ENCODE data around the gene GGACT.
"Not testable (repeated sequence)": the region's sequence is repeated elsewhere in the genome, so short reads cannot be mapped to it uniquely, and the experiment has no call there.

GGACT gene

DNA sequence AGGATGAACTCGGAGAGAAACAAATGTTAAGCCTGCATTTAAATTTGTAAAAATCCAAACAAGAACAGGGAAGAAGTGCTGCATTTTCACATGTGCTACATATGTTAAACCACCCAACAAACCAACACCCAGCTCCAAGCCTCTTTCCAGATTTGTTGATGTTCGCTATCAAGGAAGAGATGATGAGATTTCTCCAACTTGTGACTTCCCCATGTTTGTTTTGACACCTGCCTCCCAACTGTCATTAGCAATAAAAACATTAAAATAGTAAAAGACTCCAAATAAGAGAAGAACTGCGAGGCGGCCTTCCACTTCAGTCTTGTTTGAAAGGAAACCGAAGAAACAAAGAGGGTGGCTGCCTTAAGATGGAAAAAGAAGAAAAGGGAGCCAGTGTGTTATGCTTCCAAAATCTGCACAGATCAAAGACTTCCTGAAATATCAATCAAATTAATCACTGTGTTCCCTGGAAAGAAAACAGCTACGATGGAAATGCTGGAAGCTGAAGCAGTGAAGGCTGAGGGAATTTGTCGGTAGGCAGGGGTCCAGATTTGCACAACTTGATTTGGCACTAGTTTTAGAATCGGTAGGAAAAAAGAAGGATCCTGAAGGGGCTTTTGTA, 14.0 kb upstream of the GGACT start:
- no peak for DNase-seq (ENCODE audit: low read depth, low spot score)
- H3K27ac ChIP-seq: no peak overlapping the region

DNA sequence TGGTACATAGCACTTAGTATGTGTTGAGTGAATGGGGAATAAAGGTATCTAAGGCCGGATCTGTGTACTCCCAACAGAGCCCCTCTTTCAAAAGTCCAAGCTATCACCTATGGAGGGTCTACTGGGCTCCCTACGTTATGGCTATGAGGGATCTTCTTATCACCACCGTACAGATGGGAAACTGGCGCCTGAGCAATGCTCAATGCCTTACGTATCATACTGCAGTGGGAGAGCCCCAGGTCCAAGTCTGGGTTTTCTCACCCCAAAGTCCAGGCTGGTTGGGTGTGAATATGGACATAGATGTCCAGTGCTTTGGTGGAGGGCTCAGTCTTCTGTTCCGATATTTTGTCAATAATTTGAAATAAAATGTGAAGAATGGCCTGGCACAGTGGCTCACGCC, 13.1 kb upstream of the GGACT start:
- no peak for DNase-seq (ENCODE audit: low read depth, low spot score)
- no peak overlapping the region for H3K27ac ChIP-seq

DNA sequence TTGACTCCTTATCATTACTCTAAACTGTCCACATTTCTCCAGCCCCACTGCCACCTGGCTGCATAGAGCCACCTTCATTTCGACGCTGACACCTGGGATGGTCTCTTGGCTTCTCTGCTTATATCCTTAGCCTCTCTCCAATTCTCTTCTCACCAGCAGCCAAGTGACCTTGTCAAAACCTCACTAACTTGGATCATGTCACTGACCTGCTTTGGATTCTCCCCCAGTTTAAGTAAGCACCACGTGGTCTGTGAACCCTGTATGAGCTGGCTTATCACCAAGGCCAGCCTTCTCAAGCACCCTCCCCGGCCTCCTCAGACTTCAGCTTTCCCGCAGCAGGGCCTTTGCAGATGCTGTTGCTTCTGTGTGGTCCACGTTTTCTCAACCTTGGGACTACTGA, 12.3 kb upstream of the GGACT start:
- H3K27ac ChIP-seq: no peak overlapping the region
- DNase-seq (ENCODE audit: low read depth, low spot score): no peak

DNA sequence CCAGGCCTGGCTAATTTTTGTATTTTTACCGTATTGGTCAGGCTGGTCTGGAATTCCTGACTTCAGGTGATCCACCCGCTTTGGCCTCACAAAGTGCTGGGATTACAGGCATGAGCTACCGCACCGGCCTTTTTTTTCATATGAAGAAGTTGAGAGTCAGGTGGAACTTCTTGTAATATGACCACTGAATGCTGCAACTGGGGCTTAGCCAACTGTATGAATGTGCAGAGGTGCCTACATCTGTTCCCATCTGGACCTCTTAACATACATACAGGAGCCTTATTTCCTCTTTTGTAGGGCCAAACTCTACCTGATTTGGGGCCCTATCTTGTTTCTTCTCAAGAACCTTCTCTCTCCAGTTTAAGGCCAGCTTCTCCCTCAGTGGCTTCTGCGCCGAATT, 11.9 kb upstream of the GGACT start:
- no peak for DNase-seq (ENCODE audit: low read depth, low spot score)
- H3K27ac ChIP-seq: no peak overlapping the region

DNA sequence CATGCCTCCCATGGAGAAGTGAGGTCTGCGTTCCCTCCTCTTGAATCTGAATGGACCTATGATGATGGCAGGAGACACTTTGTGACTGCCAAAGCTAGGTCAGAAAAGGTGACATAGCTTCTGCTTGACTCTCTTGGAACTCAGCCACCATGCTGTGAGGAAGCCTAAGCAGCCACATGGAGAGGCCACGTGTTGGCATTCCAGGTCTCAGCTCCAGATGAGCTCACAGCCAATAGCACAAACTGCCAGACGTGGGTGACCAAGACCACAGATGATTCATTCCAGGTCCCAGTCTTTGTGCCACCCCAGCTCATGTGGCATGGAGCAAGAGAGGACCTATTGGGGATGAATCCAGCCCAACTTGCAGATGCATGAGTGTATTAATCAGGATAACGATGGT, 8.7 kb upstream of the GGACT start:
- no peak for DNase-seq (ENCODE audit: low read depth, low spot score)
- H3K27ac ChIP-seq: no peak overlapping the region

DNA sequence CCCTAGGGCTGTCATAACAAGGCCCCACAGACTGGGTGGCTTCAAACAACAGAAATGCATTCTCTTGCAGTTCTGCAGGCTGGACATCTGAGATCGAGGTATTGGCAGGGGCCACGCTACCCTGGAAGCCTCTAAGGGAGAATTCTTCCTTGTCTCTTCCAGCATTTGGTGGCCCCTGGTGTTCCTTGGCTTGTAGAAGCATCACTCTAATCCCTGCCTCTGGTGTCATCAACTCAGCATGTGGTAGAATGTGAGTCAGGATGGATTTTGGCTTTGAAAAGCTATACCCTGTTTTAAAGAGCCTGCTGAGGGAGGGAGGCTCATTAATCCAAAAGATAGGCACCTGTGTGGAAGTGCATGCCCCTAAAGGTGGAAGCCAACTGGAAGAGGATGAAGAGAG, 7.9 kb upstream of the GGACT start:
- no peak overlapping the region for H3K27ac ChIP-seq
- no peak for DNase-seq (ENCODE audit: low read depth, low spot score)

DNA sequence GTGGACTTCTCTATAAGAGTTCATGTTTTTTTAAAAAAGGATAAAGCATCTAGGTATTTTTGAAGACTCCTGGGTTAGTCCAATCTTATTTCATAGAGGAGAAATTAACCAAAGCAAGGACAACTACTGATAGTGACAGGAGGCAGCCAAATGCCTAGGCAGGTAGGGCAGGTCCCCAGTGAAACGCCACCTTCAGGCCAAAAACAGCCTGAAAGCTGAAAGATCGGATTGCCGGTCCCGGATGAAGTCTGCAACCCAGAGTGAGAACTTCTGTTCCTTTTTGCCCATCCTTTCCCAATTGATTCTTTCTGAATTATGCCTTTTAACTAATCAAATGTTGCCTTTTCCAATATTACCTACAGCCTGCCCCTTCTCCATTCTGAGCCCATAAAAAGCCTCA, 6.1 kb upstream of the GGACT start:
- DNase-seq (ENCODE audit: low read depth, low spot score): no peak
- H3K27ac ChIP-seq: no peak overlapping the region

DNA sequence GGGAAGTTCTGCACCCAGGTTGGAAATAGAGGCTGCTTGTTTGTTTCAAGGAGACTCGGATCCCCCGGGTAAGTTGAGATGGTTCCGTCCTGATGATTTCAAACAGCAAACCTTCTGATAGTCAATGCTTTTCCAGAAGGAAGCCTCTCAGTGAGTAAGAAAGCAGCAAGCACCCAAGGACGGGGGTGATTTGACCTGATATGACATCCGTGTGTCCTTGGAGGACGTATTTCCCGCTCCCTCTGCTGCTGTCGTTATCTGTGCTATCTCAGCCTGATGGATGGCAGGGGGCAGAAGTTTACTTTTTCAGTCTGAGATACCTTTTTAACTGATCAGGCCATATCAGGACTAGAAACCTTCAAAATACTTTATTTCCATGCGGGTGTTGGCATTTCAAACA, 5.7 kb upstream of the GGACT start:
- DNase-seq (ENCODE audit: low read depth, low spot score): no peak
- H3K27ac ChIP-seq: no peak overlapping the region

DNA sequence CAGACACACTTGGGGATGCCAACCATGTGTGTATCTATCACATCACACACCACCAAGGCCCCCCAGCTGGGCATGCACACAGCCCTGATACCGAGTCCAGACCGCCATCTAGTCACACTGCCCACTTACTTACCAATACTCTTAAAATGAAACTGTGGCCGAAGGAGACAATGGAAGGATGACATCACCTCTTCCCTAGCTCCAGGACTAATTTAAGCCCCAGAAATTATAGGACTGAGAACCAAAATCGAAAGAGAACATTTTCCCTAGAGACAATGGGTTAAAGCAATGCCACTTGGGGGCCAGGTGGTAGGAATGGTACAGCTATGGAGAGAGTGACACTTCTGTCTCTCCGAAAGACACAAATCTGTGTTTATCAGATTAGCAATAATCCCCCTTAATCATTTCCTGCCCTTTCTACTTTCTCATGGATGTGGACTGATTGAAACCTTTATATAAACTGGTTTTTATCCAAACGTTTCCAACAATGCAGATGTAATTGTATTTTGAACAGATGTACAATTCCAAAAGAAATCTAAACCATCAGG, 663 bp upstream of the GGACT start:
- DNase-seq (ENCODE audit: low read depth, low spot score): no peak
- no peak overlapping the region for H3K27ac ChIP-seq

DNA sequence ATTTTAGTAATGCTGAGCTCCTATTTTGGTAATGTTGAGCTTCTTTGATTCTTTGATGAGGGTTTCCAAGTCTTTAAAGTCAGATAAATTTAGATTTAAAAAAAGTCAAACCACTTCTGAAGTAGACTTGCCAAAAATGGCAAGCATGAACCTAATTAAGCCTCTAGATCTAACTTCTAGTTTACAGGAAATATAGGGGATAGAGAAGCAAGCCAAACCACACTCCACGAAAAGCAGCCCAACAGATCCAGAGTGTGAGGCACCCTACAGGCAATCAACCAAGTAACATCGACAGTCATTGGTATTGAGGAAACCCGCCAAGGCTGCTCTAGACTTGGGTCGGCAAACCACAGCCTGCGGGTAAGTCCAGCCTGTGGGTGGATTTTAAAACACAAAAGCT, 3.7 kb downstream of the GGACT start:
- DNase-seq (ENCODE audit: low read depth, low spot score): no peak
- H3K27ac ChIP-seq: no peak overlapping the region

DNA sequence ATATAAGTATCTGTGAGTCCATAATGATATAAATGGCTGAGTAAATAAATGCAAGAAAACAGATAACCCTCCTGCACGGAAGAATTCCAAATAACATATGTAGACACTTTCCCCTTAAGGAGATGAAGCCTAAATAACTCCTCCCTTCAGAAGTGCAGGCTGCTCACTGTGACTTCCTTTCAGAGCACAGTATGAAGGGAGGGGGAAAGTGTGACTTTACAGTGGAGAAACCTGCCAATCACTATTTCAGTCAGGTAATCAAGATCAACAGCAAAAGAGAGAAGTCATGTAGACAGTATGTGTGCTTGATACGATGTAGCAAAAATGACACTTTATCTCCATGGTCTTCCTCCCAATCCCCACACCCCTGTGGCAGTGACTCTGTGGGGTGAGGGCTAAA, 7.1 kb downstream of the GGACT start:
- no peak overlapping the region for H3K27ac ChIP-seq

DNA sequence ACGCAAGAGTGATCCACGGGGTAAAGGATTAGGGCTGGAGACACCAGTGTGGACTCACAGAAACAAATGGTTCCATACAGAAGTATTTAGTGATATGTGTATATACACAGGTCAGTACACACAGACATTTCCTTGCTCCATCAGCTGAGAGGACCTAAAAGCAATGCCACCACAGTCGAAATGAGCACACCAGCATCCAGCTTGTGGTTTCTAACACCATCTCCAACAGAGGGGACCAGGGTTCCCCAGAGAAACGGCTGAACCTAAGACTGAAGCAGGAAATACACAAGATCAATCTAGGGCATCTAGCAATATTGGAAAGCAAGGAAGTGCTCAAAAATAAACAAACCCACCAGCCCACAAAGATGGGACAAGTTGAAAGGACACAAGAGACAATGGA, 7.6 kb downstream of the GGACT start:
- DNase-seq (ENCODE audit: low read depth, low spot score): no peak
- no peak overlapping the region for H3K27ac ChIP-seq

More for the DNA sequence above, 7.1 kb downstream of the GGACT start:
- no peak for DNase-seq (ENCODE audit: low read depth, low spot score)

DNA sequence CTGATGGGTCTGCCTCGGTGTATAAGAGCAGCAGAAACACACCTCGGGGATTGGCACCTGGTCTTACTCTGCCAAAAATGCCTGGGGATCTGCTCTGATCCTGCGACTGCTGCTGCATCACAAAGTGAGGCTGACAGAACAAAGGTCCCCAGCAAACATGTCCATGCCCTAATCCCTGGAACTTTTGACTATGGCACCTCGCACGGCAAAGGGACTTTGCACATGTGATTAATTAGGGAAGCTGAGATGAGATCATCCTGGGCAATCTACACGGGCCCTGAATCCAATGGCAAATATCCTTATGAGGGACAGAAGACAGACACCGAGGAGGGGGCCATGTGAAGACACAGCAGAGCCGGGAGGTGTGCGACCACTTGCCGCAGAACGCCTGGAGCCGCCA, 8.5 kb downstream of the GGACT start:
- no peak overlapping the region for H3K27ac ChIP-seq
- DNase-seq (ENCODE audit: low read depth, low spot score): no peak

DNA sequence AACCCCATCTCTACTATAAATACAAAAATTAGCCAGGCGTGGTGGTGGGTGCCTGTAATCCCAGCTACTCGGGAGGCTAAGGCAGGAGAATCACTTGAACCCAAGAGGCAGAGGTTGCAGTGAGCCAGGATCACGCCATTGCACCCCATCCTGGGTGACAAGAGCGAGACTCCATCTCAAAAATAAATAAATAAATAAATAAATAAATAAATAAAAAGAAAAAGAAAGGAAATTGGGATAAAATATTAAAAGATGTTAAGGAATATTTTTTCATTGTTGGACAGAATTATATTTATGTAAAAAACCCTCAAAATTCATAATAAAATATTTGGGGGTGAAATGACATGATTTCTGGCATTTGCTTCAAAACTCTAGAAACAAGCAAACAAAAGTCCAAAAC, 11.3 kb downstream of the GGACT start:
- not testable (repeated sequence) for DNase-seq (ENCODE audit: low read depth, low spot score); H3K27ac ChIP-seq

DNA sequence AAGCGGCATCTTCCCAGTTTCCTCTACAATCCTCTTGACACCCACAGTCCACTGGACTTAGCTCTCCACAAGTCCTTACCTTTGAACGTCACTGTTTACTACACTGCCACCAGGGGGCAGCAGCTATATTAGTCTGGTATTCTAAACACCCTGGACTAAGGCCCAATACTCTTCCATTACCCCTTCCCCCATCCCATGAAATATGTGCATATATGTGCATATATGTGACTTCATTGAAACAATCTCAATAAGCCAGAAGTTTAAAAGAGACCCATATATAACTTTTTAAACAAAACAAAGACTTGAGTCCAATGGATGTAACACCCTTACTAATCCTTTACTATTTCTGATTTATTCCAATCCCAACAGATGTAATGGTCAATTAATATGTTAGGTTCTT, 15.5 kb downstream of the GGACT start:
- DNase-seq (ENCODE audit: low read depth, low spot score): peak; percentile 37
- no peak overlapping the region for H3K27ac ChIP-seq

DNA sequence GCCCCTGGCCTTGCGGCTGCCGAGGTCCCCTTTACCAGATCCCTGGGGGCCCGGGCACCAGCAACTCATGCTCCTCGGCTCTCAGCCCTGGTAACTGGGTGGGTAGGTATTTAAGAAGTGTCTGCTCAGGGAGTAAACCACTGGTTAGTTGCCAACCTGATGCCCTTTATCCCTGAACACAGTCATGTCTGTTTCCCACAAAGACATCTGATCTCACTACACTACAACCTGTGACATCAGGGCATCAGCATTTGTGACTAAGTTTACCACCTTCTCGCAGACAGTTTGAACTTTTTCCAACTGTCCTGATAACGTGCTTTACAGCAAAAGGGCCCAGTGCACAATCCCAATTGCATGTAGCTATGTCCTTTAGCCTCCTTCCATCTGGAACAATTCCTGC, 22.0 kb downstream of the GGACT start:
- DNase-seq (ENCODE audit: low read depth, low spot score): no peak

DNA sequence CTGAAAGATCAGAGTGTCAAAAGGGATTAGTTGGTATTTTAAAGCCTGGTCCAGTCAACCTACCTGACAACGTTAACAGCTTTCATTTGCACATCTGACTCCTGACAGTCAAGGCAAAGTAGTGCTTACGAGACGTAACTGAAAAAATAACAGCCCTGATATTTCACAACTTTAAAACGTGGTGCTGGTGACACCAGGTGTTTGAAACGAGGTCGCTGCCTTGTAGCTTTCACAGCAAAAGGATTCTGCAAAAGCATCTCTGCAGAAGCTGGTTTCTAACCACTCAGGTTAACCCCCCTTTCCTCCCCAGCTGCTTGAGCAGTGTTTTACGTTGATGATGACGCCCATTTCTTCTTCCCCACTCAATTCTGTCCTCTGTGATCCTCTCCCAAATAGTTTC, 23.3 kb downstream of the GGACT start:
- DNase-seq (ENCODE audit: low read depth, low spot score): no peak
- no peak overlapping the region for H3K27ac ChIP-seq

More for the DNA sequence above, 22.0 kb downstream of the GGACT start:
- H3K27ac ChIP-seq: no peak overlapping the region

DNA sequence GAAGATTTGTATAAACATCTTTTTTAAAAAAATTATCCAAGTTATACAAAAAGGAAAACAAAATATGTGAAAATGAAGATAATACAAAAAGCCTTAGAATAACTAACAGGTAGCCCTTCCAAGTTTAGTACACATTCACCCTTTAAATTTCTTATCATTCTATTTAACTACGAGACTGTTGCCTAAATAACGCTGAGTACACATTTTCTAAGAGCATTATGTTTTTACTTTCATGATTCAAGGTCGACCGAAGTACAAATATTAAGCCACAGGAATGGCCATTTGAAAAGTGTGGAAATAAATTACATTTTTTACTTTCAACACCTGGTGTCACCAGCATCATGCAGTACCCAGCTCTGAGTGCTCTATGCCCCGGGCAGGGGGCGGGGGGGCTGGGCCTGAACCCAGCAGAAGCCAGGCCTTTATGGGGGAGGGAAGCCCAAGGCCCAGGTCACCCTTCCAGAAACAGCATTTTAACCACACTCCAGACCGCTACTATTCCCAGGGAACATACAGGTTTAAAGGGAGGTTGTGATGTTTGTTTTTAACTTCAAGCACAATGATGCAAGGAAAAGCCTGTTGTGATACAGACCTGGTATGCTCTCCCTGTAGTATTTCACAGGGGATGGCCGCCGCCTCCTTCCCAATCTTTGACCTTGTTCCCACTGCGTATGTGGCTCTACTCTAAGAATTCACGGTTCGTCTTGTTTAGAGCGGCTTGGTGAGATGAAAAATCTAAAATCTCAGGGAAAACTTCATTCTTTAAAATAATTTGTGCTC, 24.0 kb downstream of the GGACT start:
- H3K27ac ChIP-seq: no peak overlapping the region
- no peak for DNase-seq (ENCODE audit: low read depth, low spot score)

DNA sequence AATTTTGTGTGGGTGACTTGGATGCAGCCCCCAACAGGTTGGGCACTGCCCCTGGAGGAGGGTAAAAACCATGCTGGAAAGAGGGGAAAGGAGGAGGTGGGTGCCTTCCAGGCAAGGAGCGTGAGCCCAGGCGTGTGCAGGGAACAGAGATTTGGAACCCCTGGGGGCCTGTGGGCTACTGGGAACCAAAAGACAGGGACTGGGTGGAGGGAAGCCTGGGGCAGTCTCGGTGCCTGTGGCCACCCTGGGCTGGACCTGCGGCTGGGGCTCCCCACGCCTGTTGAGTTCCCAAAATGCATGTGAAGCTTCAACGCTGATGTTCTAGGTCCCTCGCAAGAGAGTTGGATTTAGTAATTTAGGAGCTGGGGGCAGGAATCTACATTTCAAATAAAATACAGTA, 24.8 kb downstream of the GGACT start:
- no peak overlapping the region for H3K27ac ChIP-seq
- no peak for DNase-seq (ENCODE audit: low read depth, low spot score)

DNA sequence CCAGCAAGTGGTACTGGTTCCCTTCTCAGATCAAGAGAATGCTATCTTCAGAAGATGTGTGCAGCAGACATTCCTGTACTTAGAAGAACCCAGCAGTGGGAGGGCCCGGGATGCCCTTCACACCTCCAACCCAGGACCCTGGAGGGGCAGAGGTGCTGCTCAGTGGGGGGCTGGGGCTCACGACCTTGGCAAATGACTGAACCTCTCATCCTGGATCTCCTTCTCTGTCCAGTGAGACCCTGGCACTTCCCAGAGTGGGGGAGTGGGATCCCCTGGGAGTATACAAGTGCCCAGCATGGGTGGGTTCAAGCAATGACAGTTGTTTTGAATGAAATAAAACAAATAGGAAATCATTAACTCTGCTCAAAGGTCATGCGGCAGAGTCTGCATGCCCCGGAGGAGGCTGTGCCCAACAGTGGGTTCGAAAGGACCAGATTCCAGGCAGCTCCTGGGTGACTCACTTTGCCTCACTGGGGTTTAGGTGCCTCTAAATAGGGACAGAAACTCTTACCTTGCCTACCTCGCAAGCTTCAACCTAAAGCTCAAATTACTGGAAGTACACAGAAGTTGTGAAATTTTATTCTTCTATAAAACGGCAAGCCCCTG, 26.9 kb downstream of the GGACT start:
- no peak for DNase-seq (ENCODE audit: low read depth, low spot score)
- H3K27ac ChIP-seq: no peak overlapping the region

DNA sequence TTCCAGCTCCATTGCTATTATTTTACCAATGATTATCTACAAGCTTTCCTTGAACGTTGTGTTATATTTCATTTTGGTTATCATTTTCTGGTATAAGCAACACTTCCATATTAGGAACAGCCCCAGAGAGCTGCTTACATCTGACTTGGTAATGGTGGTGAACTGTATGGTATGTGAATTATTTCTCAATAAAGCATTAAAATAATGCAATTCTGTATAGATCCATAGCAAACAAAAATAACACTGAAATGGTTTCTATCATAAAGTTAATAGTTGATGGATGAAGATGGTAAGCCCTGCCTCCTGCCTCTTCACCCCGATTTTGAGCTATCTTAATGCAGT, 27.5 kb downstream of the GGACT start:
- DNase-seq (ENCODE audit: low read depth, low spot score): no peak
- no peak overlapping the region for H3K27ac ChIP-seq

All from epithelial cell of prostate (primary cell).